HepG2 (cell line): Measurements from ENCODE around the gene DPYSL3. TPM values are rescaled to one million over a fixed set of nuclear protein-coding genes. Genes with fewer than 3 reads are reported as not detected.

Experiments used
- ATAC-seq: fragments of 200-7000 bp; cut with Tn5 transposase; 3 replicates; pipeline ENCODE4 v1.9.1; 2020; ENCODE audit warnings: mild to moderate bottlenecking, moderate library complexity
- BruUV-seq: library from RNA; stranded (reverse); fragments of 400-500 nt; replicated peaks from 2 replicates; lab custom pipeline; 2021; lab: Mats Ljungman, UMichigan
- CTCF ChIA-PET: fragments of 300-600 bp; formaldehyde crosslinking; extraction: SDS; loops from one replicate; lab custom pipeline; 2021; ENCODE audit warnings: low total read pairs, inconsistent platforms, low intra/inter-chr PET ratio; lab: Yijun Ruan, JAX
- POLR2A ChIA-PET: fragments of 350-600 bp; sonication (Branson Sonifier 250); formaldehyde crosslinking; loops from one replicate; lab custom pipeline; 2020; ENCODE audit warnings: antibody characterized with exemption, inconsistent platforms; lab: Yijun Ruan, JAX
- DNase-seq: peaks from one replicate; pipeline ENCODE4 v3.0.0-alpha.2; 2015; ENCODE audit warnings: low spot score
- FAIRE-seq: peaks from 3 replicates; lab custom pipeline; 2011; peaks lifted over from hg19 to GRCh38; lab: Jason Lieb, UNC
- H2AFZ ChIP-seq: one replicate; pipeline ENCODE4 v1.6.1; 2011; ENCODE audit warnings: low read length, inconsistent platforms
- H3K27ac ChIP-seq: fragments of 300-600 bp; 3 replicates; pipeline ENCODE4 v1.8.0; 2011; ENCODE audit warnings: mixed run types, mild to moderate bottlenecking, mixed read lengths, low read length, inconsistent platforms; ENCODE audit not compliant: insufficient read depth; ENCODE audit errors: extremely low read length
- H3K27me3 ChIP-seq, 2 experiments: fragments of 200-600 bp in 1 of 2; 2 replicates in 1 of 2; 3 replicates in 1 of 2; pipeline versions ENCODE4 v1.6.0 to v1.8.0; 2011; ENCODE audit warnings: low read length in 2 of 2, mild to moderate bottlenecking in 2 of 2, moderate library complexity in 2 of 2, inconsistent platforms in 1 of 2; ENCODE audit not compliant: insufficient read depth in 2 of 2, control insufficient read depth in 1 of 2
- H3K36me3 ChIP-seq, 2 experiments: fragments of 200-600 bp in 1 of 2; replicated peaks in 1 of 2; 2 replicates in 1 of 2; 3 replicates in 1 of 2; pipeline versions ENCODE4 v1.5.1 to v1.8.0; 2011; ENCODE audit warnings: low read length in 2 of 2, inconsistent platforms in 1 of 2; ENCODE audit not compliant: insufficient read depth in 2 of 2, control insufficient read depth in 1 of 2
- H3K4me1 ChIP-seq: 2 replicates; pipeline ENCODE4 v1.5.1; 2012; ENCODE audit warnings: low read length, inconsistent platforms; ENCODE audit not compliant: insufficient read depth
- H3K4me2 ChIP-seq: 2 replicates; pipeline ENCODE4 v1.6.0; 2011; ENCODE audit warnings: low read depth, low read length, inconsistent platforms
- H3K4me3 ChIP-seq, 3 experiments: fragments of 200-600 bp in 1 of 3; sonication (generic), shearing (Covaris generic) in 1 of 3; replicated peaks in 1 of 3; 2 replicates each; pipeline ENCODE4 v1.5.1; 2011 to 2016; ENCODE audit warnings: low read length in 3 of 3, inconsistent platforms in 2 of 3, low read depth in 2 of 3, mild to moderate bottlenecking in 2 of 3, control low read depth in 1 of 3, mixed read lengths in 1 of 3; ENCODE audit not compliant: insufficient read depth in 1 of 3
- H3K79me2 ChIP-seq: one replicate; pipeline ENCODE4 v1.6.1; 2011; ENCODE audit warnings: low read length, inconsistent platforms; ENCODE audit not compliant: insufficient read depth
- H3K9ac ChIP-seq: 2 replicates; pipeline ENCODE4 v1.6.0; 2011; ENCODE audit warnings: mild to moderate bottlenecking, low read depth, low read length, inconsistent platforms; ENCODE audit not compliant: insufficient read depth
- H3K9me3 ChIP-seq: 2 replicates; pipeline ENCODE4 v1.5.1; 2012; ENCODE audit warnings: mild to moderate bottlenecking, low read length
- H4K20me1 ChIP-seq: 2 replicates; pipeline ENCODE4 v1.6.0; 2011; ENCODE audit warnings: inconsistent platforms, mild to moderate bottlenecking, low read length, moderate library complexity; ENCODE audit not compliant: insufficient read depth
- FOXK1 ChIP-seq: sonication (generic); formaldehyde crosslinking; IDR thresholded peaks from 2 replicates; pipeline ENCODE4 v1.4.0; 2020; ENCODE audit warnings: low read depth, missing genetic modification reagents, borderline replicate concordance
- HMG20B ChIP-seq: conservative IDR thresholded peaks from 2 replicates; pipeline ENCODE4 v1.6.1; 2016; ENCODE audit warnings: missing genetic modification reagents, missing compliant biosample characterization
- JDP2 ChIP-seq: sonication (generic); formaldehyde crosslinking; IDR thresholded peaks from 2 replicates; pipeline ENCODE4 v1.8.1; 2022; ENCODE audit warnings: missing genetic modification reagents, borderline replicate concordance
- JUNB ChIP-seq: sonication (generic); formaldehyde crosslinking; IDR thresholded peaks from 2 replicates; pipeline ENCODE4 v1.8.0; 2022; ENCODE audit warnings: missing genetic modification reagents, mild to moderate bottlenecking, borderline replicate concordance
- KLF12 ChIP-seq: sonication (generic); formaldehyde crosslinking; IDR thresholded peaks from 2 replicates; pipeline ENCODE4 v1.4.0; 2020; ENCODE audit warnings: missing genetic modification reagents, borderline replicate concordance
- NFIB ChIP-seq: sonication (generic); formaldehyde crosslinking; IDR thresholded peaks from 2 replicates; pipeline ENCODE4 v1.9.0; 2021; ENCODE audit warnings: missing genetic modification reagents, mild to moderate bottlenecking, borderline replicate concordance
- PAX8 ChIP-seq: sonication (generic); formaldehyde crosslinking; IDR thresholded peaks from 2 replicates; pipeline ENCODE4 v1.8.0; 2022; ENCODE audit warnings: mild to moderate bottlenecking, missing genetic modification reagents, borderline replicate concordance
- REPIN1 ChIP-seq: sonication (generic); formaldehyde crosslinking; IDR thresholded peaks from 2 replicates; pipeline ENCODE4 v1.8.0; 2022; ENCODE audit warnings: missing genetic modification reagents, low read depth, mild to moderate bottlenecking, borderline replicate concordance
- SIX4 ChIP-seq: sonication (generic); formaldehyde crosslinking; IDR thresholded peaks from 2 replicates; pipeline ENCODE4 v1.4.0; 2020; ENCODE audit warnings: missing genetic modification reagents
- ZBTB26 ChIP-seq: IDR thresholded peaks from 2 replicates; pipeline ENCODE4 v1.6.1; 2016; ENCODE audit warnings: missing compliant biosample characterization, missing genetic modification reagents, borderline replicate concordance
- ZC3H13 ChIP-seq: sonication (generic); formaldehyde crosslinking; IDR thresholded peaks from 2 replicates; pipeline ENCODE4 v1.8.1; 2023; ENCODE audit warnings: mild to moderate bottlenecking, missing genetic modification reagents, moderate library complexity
- ZMYM2 ChIP-seq: sonication (generic); formaldehyde crosslinking; IDR thresholded peaks from 2 replicates; pipeline ENCODE4 v1.8.0; 2022; ENCODE audit warnings: mild to moderate bottlenecking, missing genetic modification reagents
- ZMYM3 ChIP-seq: sonication (generic); formaldehyde crosslinking; IDR thresholded peaks from 2 replicates; pipeline ENCODE4 v1.5.1; 2020; ENCODE audit warnings: mild to moderate bottlenecking, missing genetic modification reagents
- ZNF260 ChIP-seq: sonication (generic); formaldehyde crosslinking; IDR thresholded peaks from 2 replicates; pipeline ENCODE4 v1.4.0; 2020; ENCODE audit warnings: missing genetic modification reagents, low read depth, mild to moderate bottlenecking, borderline replicate concordance
- ZNF274 ChIP-seq: sonication (generic); formaldehyde crosslinking; IDR thresholded peaks from 2 replicates; pipeline ENCODE4 v1.5.1; 2020; ENCODE audit warnings: mild to moderate bottlenecking, missing genetic modification reagents
- ZNF367 ChIP-seq: sonication (generic); formaldehyde crosslinking; IDR thresholded peaks from 2 replicates; pipeline ENCODE4 v1.4.0; 2020; ENCODE audit warnings: missing genetic modification reagents, borderline replicate concordance
- ZNF512 ChIP-seq: sonication (generic); formaldehyde crosslinking; IDR thresholded peaks from 2 replicates; pipeline ENCODE4 v1.4.0; 2020; ENCODE audit warnings: mild to moderate bottlenecking, missing genetic modification reagents
- ZNF567 ChIP-seq: sonication (generic); formaldehyde crosslinking; IDR thresholded peaks from 2 replicates; pipeline ENCODE4 v1.8.1; 2023; ENCODE audit warnings: mild to moderate bottlenecking, missing genetic modification reagents, borderline replicate concordance
- ZNF746 ChIP-seq: sonication (generic); formaldehyde crosslinking; IDR thresholded peaks from 2 replicates; pipeline ENCODE4 v1.8.0; 2022; ENCODE audit warnings: mild to moderate bottlenecking, missing genetic modification reagents
- ZNF781 ChIP-seq: sonication (generic); formaldehyde crosslinking; IDR thresholded peaks from 2 replicates; pipeline ENCODE4 v1.5.1; 2020; ENCODE audit warnings: borderline replicate concordance, mild to moderate bottlenecking, missing genetic modification reagents; ENCODE audit errors: not compliant biosample characterization
- in situ Hi-C: cut with HindIII; loops from 2 replicates; pipeline ENCODE4 v1.10.0; 2017; ENCODE audit warnings: low pct_unique_long_range_greater_than_20kb; ENCODE audit not compliant: extremely low pct_ligation_motif_present
- intact Hi-C: fragments of 100-400 bp; cut with micrococcal nuclease; formaldehyde crosslinking; loops from one replicate; pipeline ENCODE4 v1.10.0; 2022; ENCODE audit not compliant: unreplicated experiment
- polyA plus RNA-seq, 8 experiments: library from polyadenylated mRNA; depleted of rRNA in 3 of 8; stranded (reverse) in 7 of 8; unstranded in 1 of 8; fragments of >200 nt; fragmentation: Illumina TruSeq in 4 of 8; extraction: Trizol in 4 of 8; gene quantifications; 2 replicates each; pipeline versions ENCODE4 v1.2.1 to v1.2.3, GENCODE V29; 2011 to 2016; ENCODE audit warnings: low read depth in 4 of 8, missing spikeins in 1 of 8, mixed read lengths in 1 of 8; ENCODE audit not compliant: insufficient read depth in 1 of 8
- total RNA-seq, 5 experiments: library from RNA; depleted of rRNA; stranded (reverse); fragments of >200 nt; fragmentation: Illumina TruSeq; extraction: Trizol; gene quantifications; 2 replicates each; pipeline ENCODE4 v1.2.3, GENCODE V29; 2016; ENCODE audit warnings: low read depth in 1 of 5

Gene DPYSL3
- total and polyA plus RNA-seq, 2 of the 13 experiments (the other 11 are each of a cell fraction or from before 2014, with no cell fraction given): 0.08 to 0.15 TPM

- TF ChIP-seq JDP2 (no peak), ZNF512 (CRISPR knock-in tag) (no peak), FOXK1 (CRISPR knock-in tag) (no peak), ZMYM2 (CRISPR knock-in tag) (no peak), ZNF367 (CRISPR knock-in tag) (no peak), ZNF781 (CRISPR knock-in tag) (no peak), ZC3H13 (CRISPR knock-in tag) (no peak), NFIB (CRISPR knock-in tag) (no peak), PAX8 (CRISPR knock-in tag) (no peak), ZNF567 (CRISPR knock-in tag) (no peak), ZNF260 (CRISPR knock-in tag) (no peak), KLF12 (no peak), HMG20B (no peak), REPIN1 (no peak), ZMYM3 (CRISPR knock-in tag) (no peak), JUNB (CRISPR knock-in tag) (no peak), ZNF274 (no peak), SIX4 (CRISPR knock-in tag) (no peak), ZBTB26 (no peak), ZNF746 (no peak)
- FAIRE-seq (no peak), DNase-seq (no peak), ATAC-seq (no peak)
- intact Hi-C loops (no loop called here), in situ Hi-C loops (no loop called here)
- H3K27ac ChIP-seq: no peak overlapping the region
- H3K79me2 ChIP-seq: no peaks in the 10 kb centered on the region
- no peaks in the 10 kb centered on the region for H3K27me3 ChIP-seq
- BruUV-seq: no TSS peak
- no peaks in the 10 kb centered on the region for H4K20me1 ChIP-seq
- no peak overlapping the region for H3K4me2 ChIP-seq
- no peaks in the 10 kb centered on the region for H3K4me1 ChIP-seq
- no peaks in the 10 kb centered on the region for H3K36me3 ChIP-seq
- CTCF ChIA-PET: no interaction called here
- H3K4me3 ChIP-seq: no peak overlapping the region
- no peaks in the 10 kb centered on the region for H3K9me3 ChIP-seq
- POLR2A ChIA-PET: no interaction called here
- H2AFZ ChIP-seq: no peak overlapping the region
- H3K9ac ChIP-seq: no peak overlapping the region
These were observed 109.0 kb downstream of the DPYSL3 start for GRCh38 chr5:147400881-147401280.
